Measurements from ENCODE around the gene SMAGP. TPM values are rescaled to one million over a fixed set of nuclear protein-coding genes. Genes with fewer than 3 reads are reported as not detected.

Gene SMAGP
- total and polyA plus RNA-seq, 4 donors, result 2.4 to 6.4 (median 4.2) TPM

- Histone ChIP-seq H3K9ac (ENCODE audit: low read depth in 1 of 2, low read length in 2 of 2) (peak overlapping the region; percentile 10 to 57), H3K27me3 (ENCODE audit: control insufficient read depth in 4 of 4, insufficient read depth in 4 of 4, low read length in 3 of 4) (no peaks in the 10 kb centered on the region), H3K4me3 (ENCODE audit: low read depth in 1 of 3, low read length in 3 of 3) (peak overlapping the region; percentile 54 to 86 (median 68)), H3K9me3 (ENCODE audit: control insufficient read depth in 4 of 4, low read length in 3 of 4) (no peaks in the 10 kb centered on the region), H3K27ac (ENCODE audit: low read depth in 1 of 2, low read length in 2 of 2) (peak overlapping the region; percentile 74 to 76), H3K36me3 (ENCODE audit: control insufficient read depth in 4 of 4, insufficient read depth in 3 of 4, low read depth in 1 of 4, low read length in 3 of 4) (no peaks in the 10 kb centered on the region), H3K4me1 (ENCODE audit: control insufficient read depth in 4 of 4, insufficient read depth in 4 of 4, low read length in 3 of 4) (peaks cover 0 to 17% (median 13%) of the 10 kb centered on the region in 4 donors)
- no peak for DNase-seq (ENCODE audit: low spot score)
- 47% methylated on average over 9 of the region's 9 CpGs for WGBS
- TF ChIP-seq ZBTB33 (IDR thresholded peaks at IDR 0.05) (no peak), FOXA2 (IDR thresholded peaks at IDR 0.05) (no peak), CTCF (IDR thresholded peaks at IDR 0.05; ENCODE audit: low read depth, low read length, missing input control) (no peak), HNF4A (conservative IDR thresholded peaks at IDR 0.05) (no peak), RAD21 (IDR thresholded peaks at IDR 0.05) (no peak), GABPA (IDR thresholded peaks at IDR 0.05 in 1 of 2, conservative IDR thresholded peaks at IDR 0.05 in 1 of 2) (no peak), JUND (IDR thresholded peaks at IDR 0.05) (no peak), TAF1 (conservative IDR thresholded peaks at IDR 0.05) (no peak), ATF3 (IDR thresholded peaks at IDR 0.05) (no peak), REST (IDR thresholded peaks at IDR 0.05) (no peak), HNF4G (IDR thresholded peaks at IDR 0.05) (no peak)
These were observed 820 bp upstream of the SMAGP start for GRCh38 chr12:51270951-51271518.

GRCh38 chr12:51269174-51270066, 795 bp downstream of the SMAGP start:
- no peaks in the 10 kb centered on the region for H3K9me3 ChIP-seq (ENCODE audit: control insufficient read depth in 4 of 4, low read length in 3 of 4)
- H3K27me3 ChIP-seq (ENCODE audit: control insufficient read depth in 4 of 4, insufficient read depth in 4 of 4, low read length in 3 of 4), result no peaks in the 10 kb centered on the region
- peak overlapping the region in 2 of 3 donors; percentile 54 to 86 for H3K4me3 ChIP-seq (ENCODE audit: low read depth in 1 of 3, low read length in 3 of 3)
- DNase-seq (ENCODE audit: low spot score), result peak; percentile 62
- H3K27ac ChIP-seq (ENCODE audit: low read depth in 1 of 2, low read length in 2 of 2), result peak overlapping the region in 1 of 2 donors; percentile 55
- peaks cover 0 to 17% (median 13%) of the 10 kb centered on the region in 4 donors for H3K4me1 ChIP-seq (ENCODE audit: control insufficient read depth in 4 of 4, insufficient read depth in 4 of 4, low read length in 3 of 4)
- TF ChIP-seq HNF4A (conservative IDR thresholded peaks at IDR 0.05) (no peak), RAD21 (IDR thresholded peaks at IDR 0.05) (peak; percentile 70 to 79), CTCF (IDR thresholded peaks at IDR 0.05; ENCODE audit: low read depth, low read length, missing input control) (peak; percentile 46)
- H3K9ac ChIP-seq (ENCODE audit: low read depth in 1 of 2, low read length in 2 of 2), result peak overlapping the region; percentile 51 to 64
- no peaks in the 10 kb centered on the region for H3K36me3 ChIP-seq (ENCODE audit: control insufficient read depth in 4 of 4, insufficient read depth in 3 of 4, low read depth in 1 of 4, low read length in 3 of 4)
- WGBS, result 6% methylated on average over 59 of the region's 59 CpGs

Data from liver (tissue), 9 donors.